Measurements from ENCODE around the gene CNTNAP2. TPM values are rescaled to one million over a fixed set of nuclear protein-coding genes. Genes with fewer than 3 reads are reported as not detected.

CNTNAP2 gene
- total RNA-seq, 3 donors from 2014 or later (not counting 1 experiment from before 2014, with no cell fraction given): 0.18 to 1.1 TPM; not detected in 1

DNA sequence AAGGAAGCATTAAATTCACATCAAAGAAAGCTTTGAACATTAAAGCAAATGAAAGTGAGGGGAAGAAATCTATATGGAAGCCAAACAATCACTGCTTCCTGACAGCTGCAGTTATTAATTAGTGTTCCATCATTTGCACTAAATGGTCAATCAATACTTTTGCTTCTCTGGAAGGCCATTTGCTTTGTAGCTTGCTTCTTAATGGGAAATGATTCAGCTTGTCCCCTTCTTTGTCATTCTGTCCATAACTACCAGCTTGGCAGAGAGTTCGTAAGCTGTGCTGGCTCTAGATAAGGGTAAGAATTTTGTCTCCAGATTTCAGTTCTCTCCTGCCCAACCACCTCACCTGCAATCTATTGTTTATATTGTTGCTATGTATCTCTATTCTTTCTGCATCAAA lies 596.6 kb downstream of the CNTNAP2 start:
- TF ChIP-seq, protein P1, sequence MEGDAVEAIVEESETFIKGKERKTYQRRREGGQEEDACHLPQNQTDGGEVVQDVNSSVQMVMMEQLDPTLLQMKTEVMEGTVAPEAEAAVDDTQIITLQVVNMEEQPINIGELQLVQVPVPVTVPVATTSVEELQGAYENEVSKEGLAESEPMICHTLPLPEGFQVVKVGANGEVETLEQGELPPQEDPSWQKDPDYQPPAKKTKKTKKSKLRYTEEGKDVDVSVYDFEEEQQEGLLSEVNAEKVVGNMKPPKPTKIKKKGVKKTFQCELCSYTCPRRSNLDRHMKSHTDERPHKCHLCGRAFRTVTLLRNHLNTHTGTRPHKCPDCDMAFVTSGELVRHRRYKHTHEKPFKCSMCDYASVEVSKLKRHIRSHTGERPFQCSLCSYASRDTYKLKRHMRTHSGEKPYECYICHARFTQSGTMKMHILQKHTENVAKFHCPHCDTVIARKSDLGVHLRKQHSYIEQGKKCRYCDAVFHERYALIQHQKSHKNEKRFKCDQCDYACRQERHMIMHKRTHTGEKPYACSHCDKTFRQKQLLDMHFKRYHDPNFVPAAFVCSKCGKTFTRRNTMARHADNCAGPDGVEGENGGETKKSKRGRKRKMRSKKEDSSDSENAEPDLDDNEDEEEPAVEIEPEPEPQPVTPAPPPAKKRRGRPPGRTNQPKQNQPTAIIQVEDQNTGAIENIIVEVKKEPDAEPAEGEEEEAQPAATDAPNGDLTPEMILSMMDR (IDR thresholded peaks at IDR 0.05): no peak
- Histone ChIP-seq H3K4me1 (ENCODE audit: control insufficient read depth, insufficient read depth, low read length) (no peaks in the 10 kb centered on the region), H3K27ac (ENCODE audit: low read length) (no peak overlapping the region), H3K27me3 (ENCODE audit: control insufficient read depth, insufficient read depth, low read length) (no peaks in the 10 kb centered on the region), H3K9me3 (ENCODE audit: control insufficient read depth, insufficient read depth, low read length) (no peaks in the 10 kb centered on the region), H3K4me3 (ENCODE audit: low read length) (no peak overlapping the region), H3K36me3 (ENCODE audit: control insufficient read depth, insufficient read depth, low read length) (no peaks in the 10 kb centered on the region)
- Mint-ChIP-seq H3K27ac (no peak overlapping the region), H3K36me3 (no peaks in the 10 kb centered on the region), H3K27me3 (ENCODE audit: low read depth in 2 of 2) (no peaks in the 10 kb centered on the region), H3K9me3 (peaks cover 9 to 14% of the 10 kb centered on the region in 2 donors), H3K4me3 (no peak overlapping the region), H3K4me1 (no peaks in the 10 kb centered on the region)
- ATAC-seq (no peak), DNase-seq (no peak)
- intact Hi-C loops (cut with micrococcal nuclease): no loop called here
- no CpG with 5 or more reads among the region's 1 CpG for WGBS (ENCODE audit: insufficient coverage)

DNA sequence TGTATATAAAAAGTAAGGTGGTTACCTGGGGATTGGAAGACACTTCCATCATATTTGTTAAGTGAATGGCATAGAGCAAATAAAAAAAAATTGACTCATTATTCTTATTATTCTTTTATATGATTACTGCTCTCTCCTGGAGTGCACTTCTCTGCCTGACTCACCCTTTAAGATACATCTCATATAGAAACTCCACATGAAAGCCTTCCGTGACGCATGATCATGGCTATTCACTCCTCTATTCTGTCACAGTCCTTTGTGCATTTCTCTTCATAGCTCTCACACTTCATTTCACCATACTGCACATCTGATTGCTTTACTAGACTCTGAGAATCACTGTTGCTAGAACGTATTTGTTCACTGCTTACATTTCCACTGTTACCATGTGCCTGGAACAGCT lies 597.3 kb downstream of the CNTNAP2 start:
- 85% methylated on average over 3 of the region's 3 CpGs for WGBS (ENCODE audit: insufficient coverage)
- no peaks in the 10 kb centered on the region for H3K27me3 ChIP-seq (ENCODE audit: control insufficient read depth, insufficient read depth, low read length)
- ATAC-seq (no peak), DNase-seq (no peak)
- no peaks in the 10 kb centered on the region for H3K4me1 ChIP-seq (ENCODE audit: control insufficient read depth, insufficient read depth, low read length)
- H3K4me3 Mint-ChIP-seq: no peak overlapping the region
- H3K36me3 Mint-ChIP-seq: no peaks in the 10 kb centered on the region
- no peaks in the 10 kb centered on the region for H3K36me3 ChIP-seq (ENCODE audit: control insufficient read depth, insufficient read depth, low read length)
- H3K4me3 ChIP-seq (ENCODE audit: low read length): no peak overlapping the region
- H3K27ac Mint-ChIP-seq: no peak overlapping the region
- H3K9me3 ChIP-seq (ENCODE audit: control insufficient read depth, insufficient read depth, low read length): no peaks in the 10 kb centered on the region
- no peaks in the 10 kb centered on the region for H3K4me1 Mint-ChIP-seq
- peaks cover 9 to 14% of the 10 kb centered on the region in 2 donors for H3K9me3 Mint-ChIP-seq
- no peak overlapping the region for H3K27ac ChIP-seq (ENCODE audit: low read length)
- intact Hi-C loops (cut with micrococcal nuclease): no loop called here
- H3K27me3 Mint-ChIP-seq (ENCODE audit: low read depth in 2 of 2): no peaks in the 10 kb centered on the region
- TF ChIP-seq, protein P1 (IDR thresholded peaks at IDR 0.05): no peak

DNA sequence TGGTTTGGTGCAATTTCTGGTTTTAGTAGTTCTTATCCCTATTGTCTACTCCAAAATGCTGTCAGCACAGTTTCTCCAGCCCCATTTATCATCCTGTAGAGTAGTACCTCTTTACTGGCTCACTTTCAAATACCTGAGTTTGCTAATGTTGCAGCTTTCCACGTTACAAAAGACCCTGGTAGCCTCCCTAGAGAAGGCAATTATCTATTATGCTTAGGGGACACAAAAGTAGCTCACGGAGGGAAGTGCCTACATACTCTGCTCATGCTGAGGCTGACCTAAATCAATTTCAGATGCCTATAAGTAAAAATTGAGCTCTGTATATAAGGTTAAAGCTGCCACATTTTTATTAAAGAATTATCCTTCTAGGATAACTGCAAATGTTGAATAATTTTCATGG lies 603.6 kb downstream of the CNTNAP2 start:
- Mint-ChIP-seq H3K36me3 (no peaks in the 10 kb centered on the region), H3K27ac (no peak overlapping the region), H3K4me1 (no peaks in the 10 kb centered on the region), H3K9me3 (peaks cover 0 to 3% of the 10 kb centered on the region in 2 donors), H3K27me3 (ENCODE audit: low read depth in 2 of 2) (no peaks in the 10 kb centered on the region), H3K4me3 (no peak overlapping the region)
- no peaks in the 10 kb centered on the region for H3K4me1 ChIP-seq (ENCODE audit: control insufficient read depth, insufficient read depth, low read length)
- WGBS (ENCODE audit: insufficient coverage): 69% methylated on average over 2 of the region's 2 CpGs
- H3K27me3 ChIP-seq (ENCODE audit: control insufficient read depth, insufficient read depth, low read length): no peaks in the 10 kb centered on the region
- DNase-seq (no peak), ATAC-seq (no peak)
- H3K27ac ChIP-seq (ENCODE audit: low read length): no peak overlapping the region
- H3K36me3 ChIP-seq (ENCODE audit: control insufficient read depth, insufficient read depth, low read length): no peaks in the 10 kb centered on the region
- no peaks in the 10 kb centered on the region for H3K9me3 ChIP-seq (ENCODE audit: control insufficient read depth, insufficient read depth, low read length)
- TF ChIP-seq, protein P1 (IDR thresholded peaks at IDR 0.05): no peak
- intact Hi-C loops (cut with micrococcal nuclease): no loop called here
- no peak overlapping the region for H3K4me3 ChIP-seq (ENCODE audit: low read length)

DNA sequence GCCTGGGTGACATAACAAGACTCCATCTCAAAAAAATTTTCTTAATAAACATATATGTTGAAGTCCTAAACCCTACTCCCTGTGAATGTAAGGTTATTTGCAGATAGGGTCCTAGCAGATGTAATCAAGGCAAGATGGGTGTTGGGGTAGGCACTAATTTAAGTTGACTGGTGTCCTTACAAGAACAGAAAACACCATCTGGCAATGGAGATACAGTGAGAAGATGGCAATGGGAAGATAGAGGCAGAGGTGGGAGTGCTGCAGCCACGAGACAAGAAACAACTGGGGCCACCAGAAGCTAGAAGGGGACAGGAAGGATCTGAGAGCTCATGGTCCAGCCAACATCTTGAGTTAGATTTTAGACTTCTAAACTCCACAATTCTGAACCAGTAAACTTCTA lies 606.4 kb downstream of the CNTNAP2 start:
- Mint-ChIP-seq H3K4me1 (no peaks in the 10 kb centered on the region), H3K36me3 (no peaks in the 10 kb centered on the region), H3K4me3 (no peak overlapping the region), H3K27me3 (ENCODE audit: low read depth in 2 of 2) (no peaks in the 10 kb centered on the region), H3K27ac (no peak overlapping the region), H3K9me3 (peaks cover 2 to 7% of the 10 kb centered on the region in 2 donors)
- H3K36me3 ChIP-seq (ENCODE audit: control insufficient read depth, insufficient read depth, low read length): no peaks in the 10 kb centered on the region
- no peak overlapping the region for H3K4me3 ChIP-seq (ENCODE audit: low read length)
- no peak overlapping the region for H3K27ac ChIP-seq (ENCODE audit: low read length)
- ATAC-seq (no peak), DNase-seq (no peak)
- no peaks in the 10 kb centered on the region for H3K4me1 ChIP-seq (ENCODE audit: control insufficient read depth, insufficient read depth, low read length)
- TF ChIP-seq, protein P1 (IDR thresholded peaks at IDR 0.05): no peak
- WGBS (ENCODE audit: insufficient coverage): 65% methylated on average over 1 of the region's 1 CpG
- H3K27me3 ChIP-seq (ENCODE audit: control insufficient read depth, insufficient read depth, low read length): no peaks in the 10 kb centered on the region
- H3K9me3 ChIP-seq (ENCODE audit: control insufficient read depth, insufficient read depth, low read length): no peaks in the 10 kb centered on the region
- intact Hi-C loops (cut with micrococcal nuclease): no loop called here

Measured in natural killer cell (primary cell).